Measurements from ENCODE around the gene IKZF3. TPM values are rescaled to one million over a fixed set of nuclear protein-coding genes. Genes with fewer than 3 reads are reported as not detected.
"Not testable (repeated sequence)": the region's sequence is repeated elsewhere in the genome, so short reads cannot be mapped to it uniquely, and the experiment has no call there.

The IKZF3 gene
- total RNA-seq, 1 donor from 2014 or later, result not detected

GRCh38 chr17:39765175-39765574, 98.9 kb downstream of the IKZF3 start:
- no peaks in the 10 kb centered on the region for H3K36me3 Mint-ChIP-seq (ENCODE audit: insufficient read depth)
- H3K4me1 Mint-ChIP-seq (ENCODE audit: low read depth), result peaks cover 2% of the 10 kb centered on the region
- TF ChIP-seq CTCF (IDR thresholded peaks at IDR 0.05; ENCODE audit: unreplicated experiment), result no peak
- no peaks in the 10 kb centered on the region for H3K9me3 Mint-ChIP-seq (ENCODE audit: low read depth)
- DNase-seq (ENCODE audit: low spot score, unreplicated experiment), result no peak
- no peak overlapping the region for H3K27ac Mint-ChIP-seq
- H3K4me3 Mint-ChIP-seq (ENCODE audit: low read depth), result no peak overlapping the region
- peaks cover 45% of the 10 kb centered on the region for H3K27me3 Mint-ChIP-seq

GRCh38 chr17:39764171-39764570, 99.9 kb downstream of the IKZF3 start:
- not testable (repeated sequence) for H3K27ac Mint-ChIP-seq; H3K4me1 Mint-ChIP-seq (ENCODE audit: low read depth); DNase-seq (ENCODE audit: low spot score, unreplicated experiment); H3K4me3 Mint-ChIP-seq (ENCODE audit: low read depth); H3K36me3 Mint-ChIP-seq (ENCODE audit: insufficient read depth); H3K9me3 Mint-ChIP-seq (ENCODE audit: low read depth)
- H3K27me3 Mint-ChIP-seq, result peaks cover 51% of the 10 kb centered on the region

- H3K36me3 Mint-ChIP-seq (ENCODE audit: insufficient read depth), result no peaks in the 10 kb centered on the region
- H3K27ac Mint-ChIP-seq, result no peak overlapping the region
- H3K4me1 Mint-ChIP-seq (ENCODE audit: low read depth), result no peaks in the 10 kb centered on the region
- H3K9me3 Mint-ChIP-seq (ENCODE audit: low read depth), result no peaks in the 10 kb centered on the region
- TF ChIP-seq CTCF (IDR thresholded peaks at IDR 0.05; ENCODE audit: unreplicated experiment), result no peak
- no peak for DNase-seq (ENCODE audit: low spot score, unreplicated experiment)
- no peak overlapping the region for H3K4me3 Mint-ChIP-seq (ENCODE audit: low read depth)
- peaks cover 56% of the 10 kb centered on the region for H3K27me3 Mint-ChIP-seq
Measured at GRCh38 chr17:39763051-39763820, 100.9 kb downstream of the IKZF3 start.

GRCh38 chr17:39761861-39762496, 102.1 kb downstream of the IKZF3 start:
- Mint-ChIP-seq H3K36me3 (ENCODE audit: insufficient read depth) (no peaks in the 10 kb centered on the region), H3K4me1 (ENCODE audit: low read depth) (no peaks in the 10 kb centered on the region), H3K4me3 (ENCODE audit: low read depth) (no peak overlapping the region), H3K9me3 (ENCODE audit: low read depth) (no peaks in the 10 kb centered on the region), H3K27me3 (peaks cover 61% of the 10 kb centered on the region), H3K27ac (no peak overlapping the region)
- no peak for TF ChIP-seq CTCF (IDR thresholded peaks at IDR 0.05; ENCODE audit: unreplicated experiment)
- DNase-seq (ENCODE audit: low spot score, unreplicated experiment), result no peak

GRCh38 chr17:39759204-39759603, 104.9 kb downstream of the IKZF3 start:
- H3K4me1 Mint-ChIP-seq (ENCODE audit: low read depth), result peaks cover 2% of the 10 kb centered on the region
- no peaks in the 10 kb centered on the region for H3K36me3 Mint-ChIP-seq (ENCODE audit: insufficient read depth)
- no peaks in the 10 kb centered on the region for H3K9me3 Mint-ChIP-seq (ENCODE audit: low read depth)
- TF ChIP-seq CTCF (IDR thresholded peaks at IDR 0.05; ENCODE audit: unreplicated experiment), result no peak
- H3K27me3 Mint-ChIP-seq, result peaks cover 59% of the 10 kb centered on the region
- no peak overlapping the region for H3K27ac Mint-ChIP-seq
- H3K4me3 Mint-ChIP-seq (ENCODE audit: low read depth), result no peak overlapping the region
- no peak for DNase-seq (ENCODE audit: low spot score, unreplicated experiment)

Data from progenitor cell of endocrine pancreas (in vitro differentiated cells).